Kidney (tissue), 22 donors: ENCODE results near the gene SKAP2. TPM values are rescaled to one million over a fixed set of nuclear protein-coding genes. Genes with fewer than 3 reads are reported as not detected.

Source experiments
- DNase-seq, 5 donors: peaks; one replicate each; pipeline ENCODE4 v3.0.0-alpha.2; 2013 to 2020
- FAIRE-seq: peaks from 2 replicates; lab custom pipeline; 2012; peaks lifted over from hg19 to GRCh38; lab: Jason Lieb, UNC
- H3K27ac ChIP-seq, 2 donors: one replicate each; pipeline ENCODE4 v1.7.0; 2013; ENCODE audit warnings: low read depth in 2 of 2, low read length in 2 of 2, inconsistent platforms in 1 of 2
- H3K27me3 ChIP-seq: one replicate; pipeline ENCODE4 v1.7.1; 2013; ENCODE audit warnings: low read length, inconsistent platforms; ENCODE audit not compliant: control insufficient read depth, insufficient read depth
- H3K36me3 ChIP-seq, 3 donors: one replicate each; pipeline versions ENCODE4 v1.7.0 to v1.7.1; 2013; ENCODE audit warnings: low read length in 3 of 3, control low read depth in 1 of 3, inconsistent platforms in 1 of 3; ENCODE audit not compliant: insufficient read depth in 3 of 3, control insufficient read depth in 2 of 3
- H3K4me1 ChIP-seq, 3 donors: one replicate each; pipeline versions ENCODE4 v1.7.0 to v1.7.1; 2013; ENCODE audit warnings: low read length in 3 of 3, inconsistent platforms in 1 of 3, low read depth in 1 of 3; ENCODE audit not compliant: control insufficient read depth in 2 of 3, insufficient read depth in 2 of 3
- H3K4me3 ChIP-seq, 3 donors: one replicate each; pipeline versions ENCODE4 v1.7.0 to v1.8.1; 2013; ENCODE audit warnings: low read length in 3 of 3, control low read depth in 1 of 3, inconsistent platforms in 1 of 3
- H3K9ac ChIP-seq, 3 donors: one replicate each; pipeline versions ENCODE4 v1.7.0 to v1.7.1; 2013; ENCODE audit warnings: low read length in 3 of 3, control low read depth in 1 of 3, inconsistent platforms in 1 of 3
- H3K9me3 ChIP-seq, 3 donors: one replicate each; pipeline versions ENCODE4 v1.7.0 to v1.7.1; 2013; ENCODE audit warnings: low read length in 3 of 3, control low read depth in 1 of 3, inconsistent platforms in 1 of 3; ENCODE audit not compliant: control insufficient read depth in 2 of 3, insufficient read depth in 1 of 3
- CTCF ChIP-seq: IDR thresholded peaks from 3 replicates; pipeline ENCODE4 v1.5.1; 2012; ENCODE audit warnings: mild to moderate bottlenecking, moderate library complexity, borderline replicate concordance; ENCODE audit not compliant: insufficient read depth; ENCODE audit errors: extremely low read depth
- intact Hi-C: fragments of 100-400 bp; cut with DNase I; formaldehyde crosslinking; loops from one replicate; pipeline ENCODE4 v1.11.1; 2022
- long read RNA-seq, 10 donors: library from polyadenylated mRNA in 1 of 10; unstranded in 1 of 10; transcript quantifications; one replicate each; pipeline ENCODE4 v2.0.0 and lab custom pipeline, GENCODE V29; 2021 to 2026
- polyA plus RNA-seq: library from polyadenylated mRNA; stranded (reverse); fragments of 350-450 nt; fragmentation: Illumina TruSeq; extraction: RNeasy Lipid Tissue Mini Kit (QIAGEN cat#74804); gene quantifications from one replicate; pipeline ENCODE4 v1.2.3, GENCODE V29; 2014; ENCODE audit warnings: low read depth, low replicate concordance; ENCODE audit not compliant: insufficient read depth
- total RNA-seq: library from RNA; stranded (reverse); fragmentation: NEBNext Ultra II Directional; extraction: Animal tissue kit (Norgen Biotek cat#: 25700); gene quantifications from one replicate; pipeline ENCODE4 v1.2.1, GENCODE V29; 2021
- donor health status: control.
- donor health status: control.
- donor health status: control.
- donor health status: control.
- donor health status: control.
- donor health status: DM: yes; HTN: yes; CAD: no.
- donor health status: Normal renal cell carcinoma (clear cell type).

SKAP2 gene
- total RNA-seq (75.8 TPM), polyA plus RNA-seq (20.0 TPM)
- long read RNA-seq, donor 1, partial matches to known transcripts: 0 of 4 reads
- long read RNA-seq, donor 1, other reads (novel, unspliced or antisense): 0 of 4 reads
- long read RNA-seq, donor 2, partial matches to known transcripts: 0 of 3 reads
- long read RNA-seq, donor 2, other reads (novel, unspliced or antisense): 0 of 3 reads
- long read RNA-seq, donor 3, partial matches to known transcripts: 0 of 1 reads
- long read RNA-seq, donor 3, other reads (novel, unspliced or antisense): 0 of 1 reads
- long read RNA-seq, donor 4, partial matches to known transcripts: 5 of 6 reads
- long read RNA-seq, donor 4, other reads (novel, unspliced or antisense): 0 of 6 reads
- long read RNA-seq, donor 5, partial matches to known transcripts: 0 of 1 reads
- long read RNA-seq, donor 5, other reads (novel, unspliced or antisense): 0 of 1 reads
- long read RNA-seq, donor 6, partial matches to known transcripts: 0 of 1 reads
- long read RNA-seq, donor 6, other reads (novel, unspliced or antisense): 0 of 1 reads
- long read RNA-seq, donor 7, transcript SKAP2-201 (13 exons, 3,998 nt): major isoform, 50 of 75 reads
- long read RNA-seq, donor 7, partial matches to known transcripts: 6 of 75 reads
- long read RNA-seq, donor 7, other reads (novel, unspliced or antisense): 19 of 75 reads
- long read RNA-seq, donor 8, partial matches to known transcripts: 0 of 2 reads
- long read RNA-seq, donor 8, other reads (novel, unspliced or antisense): 0 of 2 reads
- long read RNA-seq, donor 9, partial matches to known transcripts: 0 of 2 reads
- long read RNA-seq, donor 9, other reads (novel, unspliced or antisense): 0 of 2 reads
- long read RNA-seq, donor 10, partial matches to known transcripts: 0 of 1 reads
- long read RNA-seq, donor 10, other reads (novel, unspliced or antisense): 0 of 1 reads

- no peaks in the 10 kb centered on the region for H3K27me3 ChIP-seq
- peaks cover 0 to 9% (median 0%) of the 10 kb centered on the region in 3 donors for H3K4me1 ChIP-seq
- TF ChIP-seq CTCF: no peak
- H3K4me3 ChIP-seq: peak within 1 kb of the TSS; percentile 80 to 93 (median 87)
- H3K9me3 ChIP-seq: no peaks in the 10 kb centered on the region
- intact Hi-C loops: no loop called here
- FAIRE-seq (peak; percentile 92), DNase-seq (peak; percentile 100)
- peak within 1 kb of the TSS; percentile 96 to 98 for H3K27ac ChIP-seq
- H3K36me3 ChIP-seq: no peaks in the 10 kb centered on the region
- H3K9ac ChIP-seq: peak within 1 kb of the TSS; percentile 85 to 96 (median 93)
These were observed at the start of gene SKAP2 for GRCh38 chr7:26864309-26865093. Gene SKAP2 (minus strand): TSS chr7:26864590. CDS start chr7:26864429, 161 bp downstream.

- intact Hi-C loops: no loop called here
- Histone ChIP-seq H3K4me3 (no peak overlapping the region), H3K27me3 (no peaks in the 10 kb centered on the region), H3K9me3 (no peaks in the 10 kb centered on the region), H3K36me3 (no peaks in the 10 kb centered on the region), H3K4me1 (no peaks in the 10 kb centered on the region), H3K27ac (no peak overlapping the region), H3K9ac (no peak overlapping the region)
- no peak for FAIRE-seq
- TF ChIP-seq CTCF: no peak
- DNase-seq: no peak
These were observed 48.6 kb upstream of the SKAP2 start for GRCh38 chr7:26912933-26913536.

- no peaks in the 10 kb centered on the region for H3K27me3 ChIP-seq
- no peaks in the 10 kb centered on the region for H3K4me1 ChIP-seq
- no peak overlapping the region for H3K4me3 ChIP-seq
- no peaks in the 10 kb centered on the region for H3K9me3 ChIP-seq
- H3K36me3 ChIP-seq: no peaks in the 10 kb centered on the region
- no peak for TF ChIP-seq CTCF
- FAIRE-seq (no peak), DNase-seq (no peak)
- intact Hi-C loops: no loop called here
- no peak overlapping the region for H3K27ac ChIP-seq
- H3K9ac ChIP-seq: no peak overlapping the region
These were observed 47.9 kb upstream of the SKAP2 start for GRCh38 chr7:26912338-26912737.
